ENCODE measurements around the gene KRTAP10-10.
"Not testable (repeated sequence)": the region's sequence is repeated elsewhere in the genome, so short reads cannot be mapped to it uniquely, and the experiment has no call there.

KRTAP10-10 gene

GRCh38 chr21:44598061-44598460 lies 39.1 kb upstream of the KRTAP10-10 start:
- Histone ChIP-seq H3K4me3 (replicated peaks; ENCODE audit: insufficient read depth, low read length) (no peak overlapping the region), H3K27me3 (ENCODE audit: insufficient read depth, poor library complexity, severe bottlenecking) (no peaks in the 10 kb centered on the region), H3K27ac (replicated peaks) (no peak overlapping the region)
- no peak for DNase-seq (ENCODE audit: low read depth in 1 of 2, low spot score in 1 of 2)
- TF ChIP-seq, protein P1, sequence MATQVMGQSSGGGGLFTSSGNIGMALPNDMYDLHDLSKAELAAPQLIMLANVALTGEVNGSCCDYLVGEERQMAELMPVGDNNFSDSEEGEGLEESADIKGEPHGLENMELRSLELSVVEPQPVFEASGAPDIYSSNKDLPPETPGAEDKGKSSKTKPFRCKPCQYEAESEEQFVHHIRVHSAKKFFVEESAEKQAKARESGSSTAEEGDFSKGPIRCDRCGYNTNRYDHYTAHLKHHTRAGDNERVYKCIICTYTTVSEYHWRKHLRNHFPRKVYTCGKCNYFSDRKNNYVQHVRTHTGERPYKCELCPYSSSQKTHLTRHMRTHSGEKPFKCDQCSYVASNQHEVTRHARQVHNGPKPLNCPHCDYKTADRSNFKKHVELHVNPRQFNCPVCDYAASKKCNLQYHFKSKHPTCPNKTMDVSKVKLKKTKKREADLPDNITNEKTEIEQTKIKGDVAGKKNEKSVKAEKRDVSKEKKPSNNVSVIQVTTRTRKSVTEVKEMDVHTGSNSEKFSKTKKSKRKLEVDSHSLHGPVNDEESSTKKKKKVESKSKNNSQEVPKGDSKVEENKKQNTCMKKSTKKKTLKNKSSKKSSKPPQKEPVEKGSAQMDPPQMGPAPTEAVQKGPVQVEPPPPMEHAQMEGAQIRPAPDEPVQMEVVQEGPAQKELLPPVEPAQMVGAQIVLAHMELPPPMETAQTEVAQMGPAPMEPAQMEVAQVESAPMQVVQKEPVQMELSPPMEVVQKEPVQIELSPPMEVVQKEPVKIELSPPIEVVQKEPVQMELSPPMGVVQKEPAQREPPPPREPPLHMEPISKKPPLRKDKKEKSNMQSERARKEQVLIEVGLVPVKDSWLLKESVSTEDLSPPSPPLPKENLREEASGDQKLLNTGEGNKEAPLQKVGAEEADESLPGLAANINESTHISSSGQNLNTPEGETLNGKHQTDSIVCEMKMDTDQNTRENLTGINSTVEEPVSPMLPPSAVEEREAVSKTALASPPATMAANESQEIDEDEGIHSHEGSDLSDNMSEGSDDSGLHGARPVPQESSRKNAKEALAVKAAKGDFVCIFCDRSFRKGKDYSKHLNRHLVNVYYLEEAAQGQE (IDR thresholded peaks at IDR 0.05; ENCODE audit: insufficient replicate concordance, low read depth), result no peak
- TF ChIP-seq GABPA (IDR thresholded peaks at IDR 0.05; ENCODE audit: low read depth) (no peak), CTCF (IDR thresholded peaks at IDR 0.05; ENCODE audit: insufficient read depth, low read length) (no peak), POLR2AphosphoS5 (IDR thresholded peaks at IDR 0.05; ENCODE audit: low read depth) (no peak), SPI1 (IDR thresholded peaks at IDR 0.05; ENCODE audit: borderline replicate concordance, low read depth) (no peak)

- Histone ChIP-seq H3K27me3 (ENCODE audit: insufficient read depth, poor library complexity, severe bottlenecking) (peaks cover 2% of the 10 kb centered on the region), H3K4me3 (replicated peaks; ENCODE audit: insufficient read depth, low read length) (no peak overlapping the region), H3K27ac (replicated peaks) (no peak overlapping the region)
- DNase-seq (ENCODE audit: low read depth in 1 of 2, low spot score in 1 of 2), result no peak
- TF ChIP-seq SPI1 (IDR thresholded peaks at IDR 0.05; ENCODE audit: borderline replicate concordance, low read depth) (no peak), POLR2AphosphoS5 (IDR thresholded peaks at IDR 0.05; ENCODE audit: low read depth) (no peak), GABPA (IDR thresholded peaks at IDR 0.05; ENCODE audit: low read depth) (no peak), CTCF (IDR thresholded peaks at IDR 0.05; ENCODE audit: insufficient read depth, low read length) (no peak)
- TF ChIP-seq, protein P1 (IDR thresholded peaks at IDR 0.05; ENCODE audit: insufficient replicate concordance, low read depth), result no peak
Observed at GRCh38 chr21:44599264-44600029, 37.7 kb upstream of the KRTAP10-10 start.

GRCh38 chr21:44600118-44600978 lies 36.8 kb upstream of the KRTAP10-10 start, which contains the start of gene KRTAP10-7:
Gene KRTAP10-7 (plus strand): TSS chr21:44600597. CDS start chr21:44600622, 25 bp downstream.
- DNase-seq (ENCODE audit: low read depth in 1 of 2, low spot score in 1 of 2); H3K27ac ChIP-seq (replicated peaks); H3K27me3 ChIP-seq (ENCODE audit: insufficient read depth, poor library complexity, severe bottlenecking); H3K4me3 ChIP-seq (replicated peaks; ENCODE audit: insufficient read depth, low read length): not testable (repeated sequence)

DNA sequence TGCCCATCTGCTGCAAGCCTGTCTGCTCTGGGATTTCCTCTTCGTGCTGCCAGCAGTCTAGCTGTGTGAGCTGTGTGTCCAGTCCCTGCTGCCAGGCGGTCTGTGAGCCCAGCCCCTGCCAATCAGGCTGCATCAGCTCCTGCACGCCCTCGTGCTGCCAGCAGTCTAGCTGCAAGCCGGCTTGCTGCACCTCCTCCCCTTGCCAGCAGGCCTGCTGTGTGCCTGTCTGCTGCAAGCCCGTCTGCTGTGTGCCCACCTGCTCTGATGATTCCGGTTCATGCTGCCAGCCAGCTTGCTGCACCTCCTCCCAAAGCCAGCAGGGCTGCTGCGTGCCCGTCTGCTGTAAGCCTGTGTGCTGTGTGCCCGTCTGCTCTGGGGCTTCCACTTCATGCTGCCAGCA lies 36.1 kb upstream of the KRTAP10-10 start:
- H3K27me3 ChIP-seq (ENCODE audit: insufficient read depth, poor library complexity, severe bottlenecking); H3K27ac ChIP-seq (replicated peaks); H3K4me3 ChIP-seq (replicated peaks; ENCODE audit: insufficient read depth, low read length); DNase-seq (ENCODE audit: low read depth in 1 of 2, low spot score in 1 of 2): not testable (repeated sequence)
